ENCODE results near the gene INKA2.

INKA2 gene

GRCh38 chr1:111739194-111739924 is at the start of gene INKA2:
INKA2 (minus strand) TSS chr1:111739395; CDS start chr1:111739242, 153 bp downstream.
- DNase-seq (ENCODE audit: insufficient read length, low spot score) (peak; percentile 44), FAIRE-seq (no peak)
- TF ChIP-seq CTCF (IDR thresholded peaks at IDR 0.05; ENCODE audit: insufficient read depth, missing control alignments) = no peak

GRCh38 chr1:111786669-111787207 is 47.5 kb upstream of the INKA2 start:
- FAIRE-seq (no peak), DNase-seq (ENCODE audit: insufficient read length, low spot score) (no peak)
- TF ChIP-seq CTCF (IDR thresholded peaks at IDR 0.05; ENCODE audit: insufficient read depth, missing control alignments) = no peak

GRCh38 chr1:111784273-111784901 is 45.2 kb upstream of the INKA2 start:
- TF ChIP-seq CTCF (IDR thresholded peaks at IDR 0.05; ENCODE audit: insufficient read depth, missing control alignments) = no peak
- FAIRE-seq = no peak

GRCh38 chr1:111779546-111779945 is 40.4 kb upstream of the INKA2 start:
- no peak for TF ChIP-seq CTCF (IDR thresholded peaks at IDR 0.05; ENCODE audit: insufficient read depth, missing control alignments)
- no peak for FAIRE-seq

More at GRCh38 chr1:111784273-111784901, 45.2 kb upstream of the INKA2 start:
- no peak for DNase-seq (ENCODE audit: insufficient read length, low spot score)

GRCh38 chr1:111778541-111779051 is 39.4 kb upstream of the INKA2 start:
- DNase-seq (ENCODE audit: insufficient read length, low spot score) = no peak
- TF ChIP-seq CTCF (IDR thresholded peaks at IDR 0.05; ENCODE audit: insufficient read depth, missing control alignments) = no peak
- no peak for FAIRE-seq

More at GRCh38 chr1:111779546-111779945, 40.4 kb upstream of the INKA2 start:
- no peak for DNase-seq (ENCODE audit: insufficient read length, low spot score)

- no peak for FAIRE-seq
- no peak for DNase-seq (ENCODE audit: insufficient read length, low spot score)
- TF ChIP-seq CTCF (IDR thresholded peaks at IDR 0.05; ENCODE audit: insufficient read depth, missing control alignments) = no peak
Measured at GRCh38 chr1:111778066-111778465, 38.9 kb upstream of the INKA2 start.
